GM18909 (cell line): ENCODE results near the gene SMAP1.

Experiments
- ATAC-seq: cut with Tn5 transposase; IDR thresholded peaks from one replicate; pipeline ENCODE4 v1.9.1; 2021; ENCODE audit warnings: mild to moderate bottlenecking; ENCODE audit not compliant: unreplicated experiment, poor library complexity

SMAP1 gene

DNA sequence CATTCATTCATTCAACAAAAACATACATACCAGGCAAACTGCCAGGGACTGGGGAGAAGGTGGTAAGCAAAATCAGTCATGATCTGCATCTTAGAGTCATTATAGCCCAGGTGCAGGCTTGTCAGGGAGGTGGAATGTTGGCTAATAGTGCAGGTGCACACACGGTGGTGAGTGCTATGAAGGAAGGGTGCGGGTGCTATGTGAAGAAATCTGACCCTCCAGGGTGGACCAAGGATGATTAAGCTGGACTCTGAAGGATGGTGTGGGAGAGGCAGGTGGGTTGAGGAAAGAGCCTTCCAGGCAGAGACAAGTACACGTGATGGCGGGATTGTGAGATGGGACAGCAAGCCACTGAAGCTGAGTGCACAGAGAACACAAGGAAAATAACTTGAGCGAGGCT is 211.8 kb downstream of the SMAP1 start:
- no peak for ATAC-seq

GRCh38 chr6:70884074-70884983 is 216.6 kb downstream of the SMAP1 start:
- peak; percentile 82 for ATAC-seq

- no peak for ATAC-seq
These were observed 218.4 kb downstream of the SMAP1 start for GRCh38 chr6:70886071-70886470.

DNA sequence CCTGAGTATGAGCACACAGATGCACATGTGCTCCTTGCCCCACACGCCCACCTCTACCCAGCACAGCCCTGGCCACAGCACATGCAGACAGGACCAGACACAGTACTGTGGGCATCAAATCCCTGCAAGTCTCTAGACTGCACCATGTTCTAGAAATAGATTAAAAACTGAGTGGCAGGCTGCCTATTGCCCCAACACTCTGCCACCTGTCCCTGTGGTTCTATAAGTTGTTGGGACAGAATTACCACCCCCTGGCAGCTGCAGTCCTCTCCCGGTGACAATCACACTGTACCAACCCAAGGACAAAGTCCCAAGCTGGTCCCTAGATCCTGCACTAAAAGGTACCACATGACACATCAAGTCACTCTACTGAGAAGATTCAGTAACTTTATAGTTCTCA is 219.0 kb downstream of the SMAP1 start:
- ATAC-seq, result no peak

GRCh38 chr6:70889270-70889669 is 221.6 kb downstream of the SMAP1 start:
- ATAC-seq, result no peak

DNA sequence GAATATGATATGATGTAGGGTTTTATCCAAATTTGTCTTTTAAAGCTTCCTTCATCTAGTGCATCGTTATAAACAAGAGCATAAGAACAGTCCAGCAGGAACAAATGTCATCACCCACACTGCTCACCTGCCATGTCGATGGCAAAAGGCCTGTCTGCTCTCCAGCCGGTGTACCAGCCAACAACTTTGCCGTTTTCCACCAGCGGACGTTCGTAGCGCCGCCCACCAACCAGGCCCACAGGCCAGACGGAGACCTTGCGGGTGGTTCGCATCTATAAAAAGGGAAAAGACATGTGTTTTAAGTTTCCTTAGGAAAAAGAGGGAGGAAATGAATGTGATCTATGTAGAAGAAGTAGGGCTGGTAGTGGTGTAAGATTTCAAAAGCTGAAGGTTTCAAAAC is 226.3 kb downstream of the SMAP1 start:
- ATAC-seq, result no peak

DNA sequence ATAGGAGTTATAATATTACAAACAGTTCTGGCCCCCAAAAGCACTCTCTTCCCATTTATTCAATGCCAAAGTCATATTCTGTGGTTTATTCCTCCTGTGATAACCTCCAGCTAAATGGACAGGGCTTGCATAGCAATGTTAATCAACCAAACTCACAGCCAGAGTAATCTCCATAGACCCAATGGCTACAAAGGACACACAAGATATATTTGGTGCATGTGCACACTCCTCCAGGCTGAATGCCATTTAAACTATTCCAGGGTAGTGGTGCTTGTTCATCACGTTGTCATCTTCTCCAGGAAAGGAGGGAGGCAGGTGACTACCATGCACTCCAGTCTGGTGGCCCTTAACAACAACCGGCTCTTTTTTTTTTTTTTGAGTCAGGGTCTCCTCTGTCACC is 232.4 kb downstream of the SMAP1 start:
- ATAC-seq, result no peak

- ATAC-seq, result no peak
These were observed 233.6 kb downstream of the SMAP1 start for GRCh38 chr6:70901324-70901723.

GRCh38 chr6:70903665-70904452 is 236.2 kb downstream of the SMAP1 start:
- ATAC-seq, result no peak

- ATAC-seq, result no peak
These were observed 238.1 kb downstream of the SMAP1 start for GRCh38 chr6:70905742-70906141.
